ENCODE measurements around the gene S100A16.

S100A16 gene

DNA sequence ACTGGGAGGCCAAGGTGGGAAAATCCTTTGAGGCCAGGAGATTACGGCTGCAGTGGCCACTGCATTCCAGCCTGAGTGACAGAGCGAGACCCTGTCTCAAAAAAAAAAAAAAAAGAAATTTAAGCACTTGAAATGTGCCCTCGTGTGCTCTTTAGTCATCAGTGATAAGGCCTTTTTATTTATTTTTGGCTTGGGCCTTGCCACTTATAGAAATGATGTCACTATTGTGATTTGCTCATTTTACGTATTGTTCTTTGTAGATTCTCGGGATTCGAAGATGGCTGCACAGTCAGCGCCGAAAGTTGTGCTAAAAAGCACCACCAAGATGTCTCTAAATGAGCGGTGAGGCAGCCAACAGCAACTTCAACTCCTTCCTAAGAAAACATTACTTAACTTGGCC, 23.4 kb upstream of the S100A16 start:
- ChIA-PET CTCF (interaction anchor here (0.9 to 14.0 kb wide), 2 partner anchors 9 to 20 kb away, joined by 4 to 178 read pairs; partner anchors contain the start of genes S100A13, S100A14 and S100A16), POLR2A (interaction anchor here (1.1 kb wide), 1 partner anchor 9 kb away, joined by 4 read pairs; no protein-coding TSS in a partner anchor)
- TF ChIP-seq CTCF (IDR thresholded peaks at IDR 0.05; ENCODE audit: insufficient read depth, low read length, missing control alignments): no peak
- no peak for DNase-seq (ENCODE audit: low read depth, low spot score)
- no peak overlapping the region for H3K4me3 ChIP-seq (ENCODE audit: low read depth, low read length)

- H3K4me3 ChIP-seq (ENCODE audit: low read depth, low read length): no peak overlapping the region
- no peak for TF ChIP-seq CTCF (IDR thresholded peaks at IDR 0.05; ENCODE audit: insufficient read depth, low read length, missing control alignments)
- ChIA-PET CTCF (interaction anchor here (2.0 to 14.0 kb wide), 4 partner anchors 9 to 102 kb away, joined by 8 to 178 read pairs (median 23); partner anchors contain the start of genes S100A14 and S100A16), POLR2A (interaction anchor here (1.1 kb wide), 1 partner anchor 8 kb away, joined by 4 read pairs; no protein-coding TSS in a partner anchor)
- no peak for DNase-seq (ENCODE audit: low read depth, low spot score)
These were observed 22.9 kb upstream of the S100A16 start for GRCh38 chr1:153635872-153636271.

GRCh38 chr1:153633754-153634665, 21.1 kb upstream of the S100A16 start, which contains the start of gene CHTOP:
Gene CHTOP, plus strand, starts transcription at chr1:153634066. Its CDS starts 2,523 bp downstream, at chr1:153636589.
- H3K4me3 ChIP-seq (ENCODE audit: low read depth, low read length): peak within 1 kb of the TSS; percentile 97
- TF ChIP-seq CTCF (IDR thresholded peaks at IDR 0.05; ENCODE audit: insufficient read depth, low read length, missing control alignments): no peak
- ChIA-PET POLR2A (interaction anchor here (0.6 to 2.1 kb wide), 20 partner anchors 10 to 127 kb away, joined by 3 to 21 read pairs (median 4); partner anchors contain the start of genes S100A16, S100A5 and S100A6), CTCF (interaction anchor here (0.8 to 14.0 kb wide), 14 partner anchors 10 to 353 kb away, joined by 3 to 178 read pairs (median 4); partner anchors contain the start of genes RAB13, S100A14, S100A16 and S100A4)
- peak; percentile 90 for DNase-seq (ENCODE audit: low read depth, low spot score)

DNA sequence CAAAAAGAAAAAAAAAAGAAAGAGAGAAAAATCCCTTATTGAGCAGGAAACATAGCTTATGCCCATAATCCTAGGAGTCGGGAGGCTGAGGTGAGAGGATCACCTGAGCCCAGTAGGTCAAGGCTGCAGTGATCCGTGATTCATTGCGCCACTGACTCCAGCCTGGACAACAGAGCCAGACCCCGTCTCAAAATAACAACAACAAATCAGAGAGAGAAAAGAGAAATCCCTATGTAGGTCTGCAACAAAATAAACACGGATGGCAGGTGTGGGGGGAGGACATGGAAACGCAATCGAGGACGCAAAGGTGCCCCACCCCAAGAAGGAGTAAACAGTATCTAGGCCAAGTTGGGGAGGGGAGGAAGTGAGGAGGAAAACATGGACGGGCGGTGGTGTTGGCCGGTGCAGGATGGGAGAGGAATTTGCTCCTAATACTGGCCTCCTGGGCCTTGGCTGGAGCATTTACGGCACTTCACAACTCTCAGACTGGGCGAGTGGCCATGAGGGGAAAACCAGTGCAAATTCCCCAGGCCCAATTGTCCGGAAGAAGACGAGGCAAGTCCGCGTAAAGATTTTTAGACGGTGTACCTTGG, 20.3 kb upstream of the S100A16 start:
- POLR2A ChIA-PET: interaction anchor here (0.6 to 2.1 kb wide), 19 partner anchors 11 to 126 kb away, joined by 3 to 21 read pairs (median 4); partner anchors contain the start of genes S100A16, S100A5 and S100A6
- CTCF ChIA-PET: interaction anchor here (0.9 to 14.0 kb wide), 8 partner anchors 10 to 124 kb away, joined by 3 to 178 read pairs (median 20); partner anchors contain the start of genes S100A14 and S100A16
- peak overlapping the region; percentile 34 for H3K4me3 ChIP-seq (ENCODE audit: low read depth, low read length)
- TF ChIP-seq CTCF (IDR thresholded peaks at IDR 0.05; ENCODE audit: insufficient read depth, low read length, missing control alignments): no peak
- DNase-seq (ENCODE audit: low read depth, low spot score): no peak

GRCh38 chr1:153631047-153632022, 18.4 kb upstream of the S100A16 start:
- no peak for TF ChIP-seq CTCF (IDR thresholded peaks at IDR 0.05; ENCODE audit: insufficient read depth, low read length, missing control alignments)
- ChIA-PET CTCF (interaction anchor here (0.8 to 14.0 kb wide), 7 partner anchors 15 to 355 kb away, joined by 3 to 178 read pairs (median 56); partner anchors contain the start of genes ILF2, RAB13, S100A14 and S100A16), POLR2A (interaction anchor here (0.6 to 1.3 kb wide), 4 partner anchors 23 to 359 kb away, joined by 3 read pairs; partner anchors contain the start of genes RPS27 and S100A6)
- H3K4me3 ChIP-seq (ENCODE audit: low read depth, low read length): no peak overlapping the region
- peak; percentile 17 for DNase-seq (ENCODE audit: low read depth, low spot score)
